Measurements from ENCODE around the gene UCK2. TPM values are rescaled to one million over a fixed set of nuclear protein-coding genes. Genes with fewer than 3 reads are reported as not detected.

UCK2 gene
- total RNA-seq, 2 donors from 2014 or later: 65.8 to 73.6 TPM

- H3K9me3 ChIP-seq (ENCODE audit: control insufficient read depth, low read length): no peaks in the 10 kb centered on the region
- Mint-ChIP-seq H3K36me3 (ENCODE audit: low read depth) (no peaks in the 10 kb centered on the region), H3K27ac (no peak overlapping the region), H3K9me3 (no peaks in the 10 kb centered on the region), H3K4me1 (no peaks in the 10 kb centered on the region), H3K27me3 (ENCODE audit: insufficient read depth) (peaks cover 10% of the 10 kb centered on the region), H3K4me3 (no peak overlapping the region)
- H3K27ac ChIP-seq (ENCODE audit: low read depth, low read length): no peak overlapping the region
- no peaks in the 10 kb centered on the region for H3K4me1 ChIP-seq (ENCODE audit: control insufficient read depth, insufficient read depth, low read length)
- no peak overlapping the region for H3K4me3 ChIP-seq (ENCODE audit: low read length)
- 88 to 100% methylated on average over 1 to 2 of the region's 2 CpGs for WGBS, 2 experiments (ENCODE audit: insufficient coverage in 1 of 2, insufficient read length in 1 of 2)
- no peaks in the 10 kb centered on the region for H3K36me3 ChIP-seq (ENCODE audit: control insufficient read depth, insufficient read depth, low read length)
- no peak for DNase-seq
- TF ChIP-seq, protein P1, sequence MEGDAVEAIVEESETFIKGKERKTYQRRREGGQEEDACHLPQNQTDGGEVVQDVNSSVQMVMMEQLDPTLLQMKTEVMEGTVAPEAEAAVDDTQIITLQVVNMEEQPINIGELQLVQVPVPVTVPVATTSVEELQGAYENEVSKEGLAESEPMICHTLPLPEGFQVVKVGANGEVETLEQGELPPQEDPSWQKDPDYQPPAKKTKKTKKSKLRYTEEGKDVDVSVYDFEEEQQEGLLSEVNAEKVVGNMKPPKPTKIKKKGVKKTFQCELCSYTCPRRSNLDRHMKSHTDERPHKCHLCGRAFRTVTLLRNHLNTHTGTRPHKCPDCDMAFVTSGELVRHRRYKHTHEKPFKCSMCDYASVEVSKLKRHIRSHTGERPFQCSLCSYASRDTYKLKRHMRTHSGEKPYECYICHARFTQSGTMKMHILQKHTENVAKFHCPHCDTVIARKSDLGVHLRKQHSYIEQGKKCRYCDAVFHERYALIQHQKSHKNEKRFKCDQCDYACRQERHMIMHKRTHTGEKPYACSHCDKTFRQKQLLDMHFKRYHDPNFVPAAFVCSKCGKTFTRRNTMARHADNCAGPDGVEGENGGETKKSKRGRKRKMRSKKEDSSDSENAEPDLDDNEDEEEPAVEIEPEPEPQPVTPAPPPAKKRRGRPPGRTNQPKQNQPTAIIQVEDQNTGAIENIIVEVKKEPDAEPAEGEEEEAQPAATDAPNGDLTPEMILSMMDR (conservative IDR thresholded peaks at IDR 0.05): no peak
- no peak overlapping the region for H3K9ac ChIP-seq (ENCODE audit: extremely low read depth, low read length, poor library complexity, severe bottlenecking)
- H3K27me3 ChIP-seq (ENCODE audit: control insufficient read depth, insufficient read depth, low read length, poor library complexity, severe bottlenecking): peaks cover 27% of the 10 kb centered on the region
These were observed 133.5 kb downstream of the UCK2 start for GRCh38 chr1:165960881-165961280.

Other genes starting within 250 kb of the UCK2 start
- gene MGST3, start 196.4 kb upstream of the UCK2 start, total RNA-seq: 100 to 1,000 TPM; 113 to 147 TPM
- 10 to 100 TPM; 47.6 to 52.2 TPM for gene ALDH9A1, start 129.1 kb upstream of the UCK2 start, total RNA-seq
- gene TMCO1, start 58.7 kb upstream of the UCK2 start, total RNA-seq: 10 to 100 TPM; 76.2 to 79.6 TPM

Data from endodermal cell (in vitro differentiated cells).